DMS53 treated with DMSO at 0.1 percent for 48 hours (cell line): Measurements from ENCODE around the gene DAAM1.

ENCODE experiments used
- DNase-seq: peaks from one replicate; lab custom pipeline; 2025; ENCODE audit not compliant: unreplicated experiment; lab: John Stamatoyannopoulos, UW

DAAM1 gene

DNA sequence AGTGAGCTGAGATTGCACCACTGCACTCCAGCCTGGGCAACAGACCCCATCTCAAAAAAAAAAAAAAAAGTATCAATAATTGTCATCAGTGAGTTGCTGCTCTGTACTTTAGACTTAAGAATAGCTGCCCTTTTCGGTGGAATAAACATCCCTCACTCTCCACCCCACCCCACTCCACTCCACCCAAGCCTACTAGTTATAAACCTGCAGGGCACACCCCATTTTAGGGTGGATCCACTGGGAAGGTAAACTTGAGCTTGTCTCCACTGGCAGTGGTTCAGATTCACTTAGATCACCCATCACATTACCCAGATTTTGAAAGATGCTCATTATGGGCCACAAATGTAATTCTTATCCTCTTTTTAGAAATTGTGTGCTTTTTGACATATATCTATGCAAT lies 170.3 kb downstream of the DAAM1 start:
- DNase-seq: no peak

DNA sequence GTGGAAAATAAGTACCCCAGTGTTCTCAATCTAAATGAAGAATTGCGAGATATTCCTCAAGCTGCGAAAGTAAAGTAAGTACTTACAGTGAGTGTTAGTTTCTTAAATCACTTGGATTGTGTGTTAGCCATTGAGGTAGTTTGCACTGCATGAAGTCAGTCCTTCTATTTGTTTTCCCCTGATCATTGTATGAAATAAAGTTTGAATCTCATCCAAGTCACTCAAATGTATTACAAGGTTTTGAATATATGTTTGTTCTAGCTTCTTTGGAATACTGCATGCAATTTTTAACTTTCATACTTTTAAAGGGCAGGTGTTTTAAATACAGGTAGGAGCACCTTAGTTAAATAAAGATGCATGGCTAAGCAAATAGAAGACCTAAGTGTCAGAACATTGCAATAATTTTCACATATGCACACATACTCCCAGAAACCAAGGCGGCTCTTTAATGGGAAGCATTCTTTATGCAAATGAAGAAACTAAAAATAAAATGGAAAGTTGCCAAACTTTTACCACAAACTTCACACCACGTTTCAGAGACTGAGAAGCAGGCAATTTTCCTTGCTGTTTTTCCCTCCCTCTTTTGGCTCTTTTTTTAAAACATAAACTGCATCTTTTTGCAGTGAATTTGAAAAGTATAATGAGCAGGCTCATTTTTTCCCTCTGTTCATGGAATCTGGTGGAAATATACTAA lies 171.1 kb downstream of the DAAM1 start:
- DNase-seq: no peak

DNA sequence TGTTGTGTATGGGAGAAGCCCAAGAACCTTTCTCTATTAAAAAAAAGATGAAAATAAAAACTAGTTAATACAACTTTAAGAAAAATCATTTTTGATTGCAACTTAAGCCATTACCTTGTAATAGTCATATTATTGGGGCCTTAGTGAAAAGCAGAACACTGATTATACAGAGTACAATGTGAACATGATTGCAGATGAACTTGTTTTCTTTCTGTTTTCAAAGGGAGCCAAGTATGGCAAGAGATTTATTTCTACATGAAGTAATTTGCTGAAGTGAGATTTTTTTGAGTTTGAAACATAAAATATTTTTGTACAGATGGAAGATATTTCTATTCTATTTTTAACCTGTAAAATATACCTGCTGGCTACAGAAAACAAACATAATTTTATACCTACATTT lies 171.8 kb downstream of the DAAM1 start:
- no peak for DNase-seq

DNA sequence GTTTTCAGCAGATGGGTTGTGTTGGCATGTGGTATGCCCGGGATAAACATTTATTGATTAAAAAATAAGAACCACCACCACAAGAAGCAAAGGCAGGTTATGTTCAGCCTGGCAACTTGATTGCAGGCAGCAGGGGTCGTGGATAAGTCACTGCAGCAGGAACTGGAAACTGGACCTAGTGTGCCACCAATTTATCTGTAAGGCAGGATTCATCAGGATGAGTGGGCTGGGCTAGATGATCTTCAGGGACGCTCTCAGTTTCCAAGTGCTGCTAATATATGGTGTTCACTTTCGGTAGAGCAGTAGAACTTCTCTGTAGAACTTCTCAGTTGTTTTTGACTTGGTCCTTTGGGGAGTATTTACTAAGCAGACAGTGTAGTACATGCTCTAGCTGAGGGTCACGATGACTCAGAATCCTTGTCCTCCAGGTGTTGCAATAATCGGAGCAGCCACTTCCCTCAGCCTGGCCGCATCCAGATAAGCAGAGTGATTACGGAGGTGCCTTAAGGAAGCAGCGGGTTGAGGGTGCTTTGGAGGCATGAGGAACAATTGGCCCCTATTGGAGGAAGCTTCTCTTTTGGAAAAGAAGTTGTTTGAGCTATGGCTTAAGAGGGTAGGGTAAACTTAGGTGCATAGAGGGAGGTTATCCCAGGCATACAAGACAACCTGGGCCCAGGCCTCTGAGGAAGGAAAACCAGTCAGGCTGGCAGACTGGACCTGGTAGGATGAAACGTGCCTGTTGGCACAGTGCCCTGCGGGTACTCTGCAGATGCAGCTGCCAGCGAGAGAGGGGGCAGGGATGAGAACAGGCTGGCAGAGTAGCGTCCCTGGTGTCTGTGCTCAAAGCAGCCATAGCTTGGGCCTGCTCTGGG lies 172.7 kb downstream of the DAAM1 start:
- peak; percentile 91 for DNase-seq

DNA sequence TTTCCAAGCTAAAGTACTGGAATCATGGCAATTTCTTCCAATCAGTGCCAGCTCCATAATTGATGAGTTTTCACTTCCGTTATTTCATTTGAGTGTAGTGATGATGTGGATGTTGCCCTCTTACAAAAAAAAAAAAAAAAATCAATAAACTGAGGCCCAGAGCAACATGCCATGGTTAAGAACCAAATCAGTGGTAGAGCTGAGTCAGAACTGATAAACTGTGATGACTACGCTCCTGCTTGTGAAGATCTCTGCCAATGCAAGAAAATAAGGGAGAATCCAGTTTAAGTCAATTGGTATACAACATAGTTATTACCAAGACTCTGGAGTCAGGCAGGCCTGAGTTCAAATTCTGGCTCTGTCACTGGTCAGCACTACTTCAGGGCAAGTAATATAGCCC lies 174.0 kb downstream of the DAAM1 start:
- DNase-seq: no peak

DNA sequence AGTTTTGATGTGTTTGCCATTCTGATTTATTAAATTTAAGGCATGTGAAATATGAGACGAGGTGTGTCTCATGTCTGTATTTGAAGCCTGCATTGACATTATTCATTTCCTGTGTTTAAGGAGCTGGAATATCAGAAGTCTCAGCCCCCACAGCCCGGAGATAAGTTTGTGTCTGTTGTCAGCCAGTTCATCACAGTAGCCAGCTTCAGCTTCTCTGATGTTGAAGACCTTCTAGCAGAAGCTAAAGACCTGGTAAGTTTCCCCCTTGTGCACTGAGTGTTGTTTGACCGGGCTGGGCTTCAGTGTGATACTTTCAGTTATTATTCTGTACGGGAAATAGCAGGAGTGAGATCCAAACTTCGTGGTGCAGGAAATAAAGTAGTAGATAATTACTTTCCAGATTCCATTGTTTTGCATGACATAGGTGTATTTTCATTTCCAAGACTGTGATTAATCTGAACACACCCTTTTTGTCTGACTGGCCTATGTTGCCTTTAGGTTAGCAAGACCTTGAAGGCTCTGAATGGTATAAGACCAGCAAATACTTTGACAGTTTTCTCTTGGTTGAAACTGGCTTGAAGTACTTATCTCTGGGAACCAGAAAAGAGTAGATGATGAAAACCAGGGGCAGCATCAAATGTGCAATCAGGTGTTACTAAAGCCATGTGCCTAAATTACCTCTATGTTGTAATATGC lies 175.2 kb downstream of the DAAM1 start:
- no peak for DNase-seq

DNA sequence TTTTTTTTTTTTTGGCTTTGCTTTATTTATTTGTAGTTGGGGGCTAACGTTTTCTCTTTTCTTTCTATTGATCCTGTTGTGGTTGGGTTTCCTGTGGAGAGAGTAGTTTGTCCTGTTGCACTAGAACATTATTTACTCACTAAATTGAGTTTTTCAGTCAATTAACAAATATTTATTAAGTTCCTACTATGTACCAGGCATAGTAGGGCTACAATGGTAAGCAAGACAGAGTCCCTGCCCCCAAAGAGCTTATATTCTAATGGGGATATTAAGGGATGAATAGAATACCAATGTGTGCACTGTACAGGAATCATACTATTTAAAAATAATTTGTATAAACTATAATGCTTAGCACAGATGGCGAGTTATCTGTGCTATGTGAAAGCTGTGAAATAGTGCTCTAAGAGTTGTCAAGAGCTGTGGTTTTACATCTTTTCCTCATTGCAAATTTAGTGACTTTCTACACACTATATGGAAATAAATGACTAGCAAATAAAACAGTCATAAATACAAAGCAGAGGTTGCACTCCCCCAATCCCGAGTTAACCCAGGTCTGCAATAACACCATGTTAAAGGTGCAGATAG lies 181.8 kb downstream of the DAAM1 start:
- no peak for DNase-seq

DNA sequence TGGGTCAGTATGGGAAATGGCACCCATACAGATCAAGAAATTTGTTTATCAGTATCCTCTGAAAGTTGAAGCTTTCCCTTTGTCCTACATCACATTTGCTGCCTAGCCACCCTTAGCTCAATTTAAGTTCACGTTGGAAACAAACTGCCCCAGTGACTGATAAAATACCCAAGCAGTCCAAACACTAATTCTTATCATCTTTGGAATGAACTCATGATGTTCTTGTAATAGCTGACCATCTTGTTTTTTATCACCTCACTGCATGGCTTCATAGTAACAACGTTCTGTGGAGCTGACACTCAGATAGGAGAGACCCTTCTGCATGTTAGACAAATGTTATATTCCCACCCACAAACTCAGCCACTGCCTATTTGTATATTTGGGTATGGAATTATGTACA lies 183.3 kb downstream of the DAAM1 start:
- no peak for DNase-seq

DNA sequence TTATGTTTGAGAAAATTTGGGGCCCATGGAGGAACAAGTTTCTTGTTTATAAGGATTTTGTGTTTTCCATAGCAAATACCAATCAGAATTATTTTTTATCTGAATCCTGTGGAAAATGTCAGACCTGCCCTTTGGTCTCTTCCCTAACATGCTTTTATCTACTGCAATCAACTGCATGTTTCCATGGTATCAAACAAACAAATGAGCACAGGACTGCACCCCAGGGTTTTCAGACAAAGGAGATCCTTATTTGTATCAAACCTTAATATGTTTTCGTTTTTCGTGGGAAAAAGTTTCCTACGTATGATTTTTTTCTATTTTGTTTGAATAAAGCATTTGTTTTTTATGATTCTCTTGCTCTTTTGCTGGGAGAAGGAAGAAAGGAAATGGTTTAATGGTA lies 185.6 kb downstream of the DAAM1 start:
- no peak for DNase-seq

DNA sequence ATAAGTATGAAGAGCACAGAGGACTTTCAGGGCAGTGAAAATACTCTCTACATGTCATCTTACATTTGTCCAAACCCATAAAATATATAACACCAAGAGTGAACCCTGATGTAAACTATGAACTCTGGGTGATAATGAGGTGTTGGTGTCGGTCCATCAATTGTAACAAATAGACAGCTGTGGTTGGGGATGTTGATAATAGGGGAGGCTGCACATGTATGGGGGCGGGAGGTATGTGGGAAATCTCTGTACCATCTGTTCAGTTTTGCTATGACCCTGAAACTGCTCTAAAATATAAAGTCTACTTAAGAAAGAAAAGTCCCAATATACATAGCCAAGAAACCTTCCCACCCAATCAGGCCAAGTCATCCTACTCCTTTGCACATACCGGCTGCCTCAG lies 188.2 kb downstream of the DAAM1 start:
- no peak for DNase-seq

DNA sequence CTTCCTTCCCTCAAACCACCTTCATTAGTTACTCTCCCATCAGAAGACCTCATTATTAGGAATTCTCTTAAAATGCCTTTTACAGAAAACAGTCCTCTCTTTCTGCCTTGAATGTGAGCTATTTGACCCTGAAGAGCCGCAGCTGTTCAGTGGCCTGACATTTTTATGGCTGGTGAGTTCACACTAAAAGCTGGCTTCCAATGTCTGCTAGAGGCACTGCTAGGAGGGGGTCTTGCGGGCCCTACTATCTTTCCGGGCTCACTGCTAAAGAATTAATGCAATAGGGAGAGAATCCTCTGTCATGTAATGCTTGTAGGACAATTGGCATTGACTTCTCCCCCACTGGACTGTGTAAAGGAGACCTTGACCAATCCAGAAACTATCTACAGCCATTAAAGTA lies 189.0 kb downstream of the DAAM1 start:
- no peak for DNase-seq

DNA sequence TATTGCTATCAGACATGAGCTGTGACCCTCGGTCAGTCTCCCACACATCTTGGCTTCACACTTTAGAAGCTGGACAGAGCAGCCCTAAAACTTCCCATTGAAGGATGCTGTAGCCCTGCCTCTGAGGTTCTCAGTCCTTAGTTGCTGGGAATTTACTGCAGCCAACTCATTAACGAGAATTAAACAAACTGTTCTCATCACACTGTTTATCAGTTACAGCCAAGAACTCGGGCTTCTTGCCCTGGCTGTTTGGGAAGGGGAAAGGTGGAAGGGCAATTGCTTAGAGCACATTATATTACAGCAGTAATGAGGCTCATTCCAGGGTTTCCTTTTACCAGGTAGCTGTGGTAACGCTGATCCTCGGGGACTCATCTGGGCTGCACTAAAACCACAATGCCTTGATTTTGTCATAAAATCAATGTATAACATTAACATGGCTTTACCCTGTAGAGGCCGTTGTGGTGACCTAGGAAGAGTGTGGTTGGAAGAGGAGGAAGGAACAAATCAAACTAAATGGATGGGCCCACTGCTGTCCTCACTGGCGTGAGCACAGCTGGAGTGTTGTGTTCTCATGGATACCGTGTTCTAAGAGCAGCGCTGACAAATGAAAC lies 189.6 kb downstream of the DAAM1 start:
- DNase-seq: no peak

DNA sequence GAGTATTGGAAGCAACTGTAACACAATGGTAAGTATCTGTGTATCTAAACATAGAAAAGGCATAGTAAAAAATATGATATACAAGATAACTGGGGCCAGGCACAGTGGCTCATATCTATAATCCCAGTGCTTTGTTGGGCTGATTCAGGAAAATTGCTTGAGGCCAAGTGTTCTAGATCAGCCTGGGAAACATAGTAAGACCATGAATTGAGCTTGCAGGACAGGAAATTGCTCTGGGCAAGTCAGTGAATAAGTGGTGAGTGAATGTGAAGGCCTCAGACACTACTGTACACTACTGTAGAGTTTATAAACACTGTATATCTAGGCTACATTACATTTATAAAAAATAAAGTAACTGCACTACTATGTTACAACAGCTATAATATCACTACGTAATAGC lies 201.5 kb downstream of the DAAM1 start:
- DNase-seq: no peak

DNA sequence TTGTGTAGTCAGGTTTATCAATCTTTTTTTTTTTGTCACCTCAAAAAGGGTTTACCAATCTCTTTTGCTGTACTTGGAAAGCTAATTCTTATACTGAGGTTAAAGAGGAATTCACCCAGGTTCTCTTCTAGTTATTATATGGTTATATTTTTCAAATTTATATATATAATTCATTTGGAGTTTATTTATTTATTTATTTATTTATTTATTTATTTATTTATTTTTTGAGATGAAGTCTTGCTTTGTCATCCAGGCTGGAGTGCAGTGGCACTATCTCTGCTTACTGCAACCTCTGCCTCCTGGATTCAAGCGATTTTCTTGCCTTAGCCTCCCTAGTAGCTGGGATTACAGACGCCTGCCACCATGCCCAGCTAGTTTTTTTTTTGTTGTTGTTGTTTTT lies 202.9 kb downstream of the DAAM1 start:
- DNase-seq: no peak

DNA sequence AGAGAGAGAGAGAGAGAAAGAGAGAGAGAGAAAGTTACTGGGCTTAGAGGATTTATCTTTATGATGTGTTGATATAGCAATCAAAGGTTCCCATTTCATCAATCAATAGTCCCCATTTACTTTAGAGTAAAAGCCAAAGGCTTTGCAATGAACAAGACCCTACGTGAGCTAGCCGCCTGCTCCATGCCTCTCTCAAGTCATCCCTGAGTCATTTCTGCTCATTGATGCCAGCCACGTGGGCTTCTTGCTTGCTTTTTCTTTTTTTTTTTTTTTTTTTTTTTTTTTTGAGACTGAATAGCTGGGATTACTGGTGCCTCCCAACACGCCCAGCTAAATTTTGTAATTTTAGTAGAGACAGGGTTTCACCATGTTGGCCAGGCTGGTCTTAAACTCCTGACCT lies 205.8 kb downstream of the DAAM1 start:
- DNase-seq: no peak

DNA sequence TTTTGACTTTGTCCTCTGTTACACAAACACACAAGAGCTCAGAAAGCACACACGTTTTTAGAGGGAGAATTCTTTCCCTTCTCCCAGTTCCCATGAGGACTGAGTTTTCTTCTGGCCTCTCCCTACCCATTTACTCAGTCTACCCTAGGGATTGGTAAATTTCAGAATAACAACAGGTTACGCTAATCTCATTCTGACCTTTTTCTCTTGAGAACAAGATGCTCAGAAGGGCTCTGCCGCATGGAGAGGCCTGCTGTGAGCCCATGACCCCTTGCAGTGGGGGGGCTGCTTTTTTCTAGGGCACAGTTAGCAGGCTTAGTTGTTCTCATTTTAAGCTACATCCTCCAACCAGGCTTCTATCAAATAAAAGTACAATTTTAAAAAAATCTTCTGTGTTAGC lies 207.2 kb downstream of the DAAM1 start:
- DNase-seq: no peak

DNA sequence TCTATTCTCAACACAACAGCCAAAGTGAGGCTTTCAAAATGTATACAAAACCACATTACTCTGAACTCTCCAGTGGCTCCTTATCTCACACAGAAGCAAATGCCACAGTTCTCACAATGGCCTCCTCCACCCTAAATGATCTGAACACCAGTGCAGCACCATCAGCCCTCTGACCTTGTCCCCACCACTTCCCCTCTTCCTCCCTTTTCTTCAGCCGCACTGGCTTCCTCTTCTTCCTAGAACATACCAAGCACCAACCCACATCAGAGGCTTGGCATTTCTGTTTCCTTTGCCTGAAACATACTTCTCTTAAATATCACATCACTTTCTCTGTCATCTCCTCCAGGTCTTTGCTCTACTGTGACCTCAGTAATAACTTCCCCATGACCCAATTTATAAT lies 210.4 kb downstream of the DAAM1 start:
- no peak for DNase-seq

DNA sequence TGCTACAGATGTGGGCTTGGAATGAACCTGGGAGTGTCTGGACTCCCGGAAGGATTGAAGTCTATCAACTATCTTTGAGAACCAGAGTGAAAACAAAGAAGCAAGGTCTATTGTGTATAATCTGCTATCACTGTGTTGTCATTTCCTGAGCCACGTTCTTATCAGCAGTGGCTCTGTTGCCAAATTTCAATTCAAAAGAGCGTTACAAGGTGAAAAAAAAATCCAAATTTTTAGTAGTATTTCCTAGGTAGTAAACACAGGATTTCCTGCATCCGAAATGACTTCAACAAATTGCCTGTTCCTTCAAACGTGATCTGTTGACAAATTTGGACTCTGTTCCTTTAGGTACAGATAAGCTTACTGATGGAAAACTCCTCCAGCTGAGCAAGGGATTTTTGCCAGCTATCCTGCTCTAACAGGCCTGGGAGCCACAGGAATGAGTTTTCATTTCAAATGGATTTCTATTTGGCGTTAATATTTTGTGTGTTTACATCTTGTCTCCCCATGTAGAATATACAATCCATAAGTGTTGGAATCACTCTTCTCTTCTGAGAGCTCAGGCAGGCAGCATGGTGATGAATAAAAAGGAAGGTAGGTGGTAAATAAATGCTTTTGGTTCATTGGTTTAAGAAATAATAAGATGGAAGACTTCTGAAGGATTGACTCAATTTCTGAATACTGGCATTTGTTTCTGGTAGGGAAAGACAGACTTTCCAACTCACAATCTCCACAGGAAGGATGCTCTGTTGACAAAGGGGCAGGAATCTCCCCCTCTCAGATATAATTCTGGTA lies 218.2 kb downstream of the DAAM1 start:
- no peak for DNase-seq

DNA sequence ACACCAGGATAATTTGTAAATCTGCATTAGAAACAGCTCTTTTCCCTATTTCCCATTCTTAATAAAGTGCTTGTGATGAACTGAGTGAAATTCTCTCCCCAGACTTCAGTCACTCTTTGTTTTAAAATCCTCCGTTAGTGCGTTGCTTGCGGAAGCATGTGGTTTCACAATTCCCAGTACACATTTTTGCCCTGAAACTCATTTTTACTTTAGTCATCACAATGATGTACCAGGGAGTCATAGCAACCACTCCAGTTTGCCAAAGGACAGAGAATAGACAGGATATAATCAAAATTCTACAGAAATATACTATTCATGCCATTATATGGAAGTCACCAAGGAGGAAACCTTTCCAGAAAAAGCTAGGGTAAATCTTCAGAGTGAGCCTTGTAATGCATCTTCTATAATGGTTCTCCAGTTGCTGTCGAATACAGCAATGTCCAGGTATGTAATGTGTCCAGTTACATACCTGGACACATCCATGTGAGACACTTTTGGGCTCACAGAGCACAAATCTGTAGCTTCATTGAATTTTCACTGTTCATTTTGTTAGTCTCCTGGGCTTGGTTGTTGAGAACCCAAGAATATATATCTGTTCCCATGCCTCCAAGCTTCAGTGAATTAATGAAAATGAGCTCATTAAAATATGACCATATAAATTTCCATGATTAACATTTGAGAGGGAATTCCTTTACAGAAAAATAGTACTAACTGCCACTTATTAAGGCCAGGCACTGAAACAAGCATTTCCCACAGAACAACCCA lies 219.0 kb downstream of the DAAM1 start:
- DNase-seq: no peak
